Effector memory CD8-positive, alpha-beta T cell (primary cell): ENCODE data around the gene CCDC39.
"Not testable (repeated sequence)": the region's sequence is repeated elsewhere in the genome, so short reads cannot be mapped to it uniquely, and the experiment has no call there.

Experiments used
- ATAC-seq: fragments of 150-1000 bp; cut with Tn5 transposase; replicated peaks from 2 replicates; pipeline ENCODE4 v1.10.0; 2021; ENCODE audit warnings: mild to moderate bottlenecking, moderate library complexity
- DNase-seq, 3 experiments: peaks; one replicate each; pipeline ENCODE4 v3.0.0; 2021
- H3K27ac Mint-ChIP-seq, 2 donors: one replicate each; pipeline ENCODE4 v1.8.0; 2022; ENCODE audit warnings: mild to moderate bottlenecking in 2 of 2, mixed read lengths in 2 of 2, moderate library complexity in 2 of 2
- H3K27me3 Mint-ChIP-seq, 2 donors: one replicate each; pipeline ENCODE4 v1.8.0; 2022; ENCODE audit warnings: mixed read lengths in 2 of 2
- H3K36me3 Mint-ChIP-seq: one replicate; pipeline ENCODE4 v1.8.0; 2022; ENCODE audit warnings: mild to moderate bottlenecking, moderate library complexity, mixed read lengths; ENCODE audit not compliant: insufficient read depth
- H3K4me1 Mint-ChIP-seq, 2 donors: one replicate each; pipeline ENCODE4 v1.8.0; 2022; ENCODE audit warnings: low read depth in 2 of 2, mixed read lengths in 2 of 2
- H3K4me3 Mint-ChIP-seq, 2 donors: one replicate each; pipeline ENCODE4 v1.8.0; 2022; ENCODE audit warnings: mild to moderate bottlenecking in 2 of 2, mixed read lengths in 2 of 2, moderate library complexity in 2 of 2
- H3K9me3 Mint-ChIP-seq, 2 donors: one replicate each; pipeline ENCODE4 v1.8.0; 2022; ENCODE audit warnings: mixed read lengths in 2 of 2

CCDC39 gene

DNA sequence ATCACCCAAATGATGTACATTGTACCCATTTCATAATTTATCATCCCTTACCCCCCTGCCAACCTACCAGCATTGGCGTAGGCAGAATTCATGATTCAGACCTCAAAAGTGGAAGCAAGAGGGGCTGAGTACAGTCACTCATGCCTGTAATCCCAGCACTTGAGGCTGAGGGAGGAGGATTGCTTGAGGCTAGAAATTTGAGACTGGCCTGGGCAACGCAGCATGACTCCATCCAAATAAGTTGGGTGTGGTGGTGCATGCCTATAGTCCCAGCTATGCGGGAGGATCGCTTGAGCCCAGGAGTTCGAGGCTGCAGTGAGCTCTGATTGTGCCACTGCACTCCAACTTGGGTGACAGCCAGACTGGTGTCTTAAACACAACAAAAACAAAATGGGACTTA is 66.9 kb downstream of the CCDC39 start:
- ATAC-seq (no peak), DNase-seq (no peak)
- H3K4me3 Mint-ChIP-seq, result no peak overlapping the region
- H3K36me3 Mint-ChIP-seq, result peaks cover 66% of the 10 kb centered on the region
- no peaks in the 10 kb centered on the region for H3K27me3 Mint-ChIP-seq
- H3K4me1 Mint-ChIP-seq, result peaks cover 0 to 3% of the 10 kb centered on the region in 2 donors
- H3K27ac Mint-ChIP-seq, result no peak overlapping the region
- H3K9me3 Mint-ChIP-seq, result no peaks in the 10 kb centered on the region

DNA sequence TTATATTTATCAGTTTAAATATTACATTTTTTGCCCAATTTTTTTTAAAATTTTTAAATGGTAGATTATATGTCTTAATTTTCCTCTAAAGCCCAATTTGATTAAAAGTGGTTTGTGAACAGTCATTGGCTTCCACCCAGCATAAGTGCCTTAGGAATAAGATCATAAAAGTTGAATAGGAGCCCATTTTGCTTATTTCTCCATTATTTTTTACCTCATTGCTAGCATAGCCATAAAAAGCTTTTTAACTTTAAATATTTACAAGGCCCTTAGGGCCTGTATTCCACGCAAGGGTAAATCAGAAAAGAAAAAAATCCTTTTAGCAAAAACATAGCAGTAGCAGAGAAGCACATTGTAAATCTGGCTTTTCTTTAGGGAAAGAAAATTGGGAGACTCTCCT is 68.3 kb downstream of the CCDC39 start:
- no peak for ATAC-seq
- peaks cover 0 to 5% of the 10 kb centered on the region in 2 donors for H3K4me1 Mint-ChIP-seq
- no peaks in the 10 kb centered on the region for H3K9me3 Mint-ChIP-seq
- no peaks in the 10 kb centered on the region for H3K27me3 Mint-ChIP-seq
- peaks cover 79% of the 10 kb centered on the region for H3K36me3 Mint-ChIP-seq
- no peak overlapping the region for H3K4me3 Mint-ChIP-seq
- no peak for DNase-seq
- H3K27ac Mint-ChIP-seq, result no peak overlapping the region

DNA sequence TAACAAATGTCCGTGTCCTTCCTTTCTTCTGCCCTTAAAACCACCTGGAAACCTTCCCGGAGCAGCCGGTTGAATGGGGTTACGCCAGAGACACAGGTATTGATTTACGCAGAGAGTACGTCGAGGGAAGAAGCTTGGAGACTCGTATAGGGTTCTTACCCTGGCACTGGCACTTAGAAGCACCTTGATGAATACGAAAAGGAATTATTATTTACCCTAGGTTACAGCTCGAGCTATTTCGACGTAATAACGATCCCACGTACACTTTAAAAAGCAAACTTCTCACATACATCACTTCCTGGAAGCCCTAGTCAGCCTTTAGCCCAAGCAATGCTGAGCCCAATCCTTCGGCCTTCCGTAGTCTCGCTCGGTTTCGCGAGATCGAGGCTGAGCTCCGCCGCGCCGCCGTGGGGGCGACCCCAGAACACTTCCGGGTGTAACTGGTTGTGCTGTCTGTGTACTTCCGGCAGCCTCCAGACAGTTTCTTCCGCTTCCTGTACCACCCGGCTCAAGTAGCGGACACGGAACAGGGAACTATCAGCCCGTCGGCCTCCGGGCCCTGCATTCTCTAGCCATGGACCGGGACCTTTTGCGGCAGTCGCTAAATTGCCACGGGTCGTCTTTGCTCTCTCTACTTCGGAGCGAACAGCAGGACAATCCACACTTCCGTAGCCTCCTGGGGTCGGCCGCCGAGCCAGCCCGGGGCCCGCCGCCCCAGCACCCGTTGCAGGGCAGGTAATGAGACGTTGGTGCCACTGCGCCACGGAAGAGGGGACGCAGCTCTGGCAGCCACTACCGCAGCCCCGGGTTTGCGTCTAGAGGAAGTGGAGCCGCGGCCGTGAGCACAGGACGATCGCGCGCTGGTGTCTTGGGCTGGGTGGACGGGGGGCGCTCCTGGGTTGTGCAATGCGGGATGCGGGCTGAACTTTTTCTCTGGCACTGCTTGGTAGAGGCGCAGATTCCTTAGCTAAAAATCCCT is 77.3 kb downstream of the CCDC39 start, which contains the start of gene TTC14:
TSS of gene TTC14 (plus strand) at position 476 of the 979 bp plus-strand sequence. CDS start at position 575, 99 bp downstream.
- Mint-ChIP-seq H3K9me3 (no peaks in the 10 kb centered on the region), H3K36me3 (peaks cover 46% of the 10 kb centered on the region), H3K27ac (peak within 1 kb of the TSS; percentile 97 to 98), H3K4me3 (peak within 1 kb of the TSS; percentile 93 to 95), H3K4me1 (peaks cover 14 to 18% of the 10 kb centered on the region in 2 donors), H3K27me3 (peaks cover 5 to 27% of the 10 kb centered on the region in 2 donors)
- DNase-seq (peak; percentile 90 to 93 (median 91)), ATAC-seq (peak; percentile 91)

DNA sequence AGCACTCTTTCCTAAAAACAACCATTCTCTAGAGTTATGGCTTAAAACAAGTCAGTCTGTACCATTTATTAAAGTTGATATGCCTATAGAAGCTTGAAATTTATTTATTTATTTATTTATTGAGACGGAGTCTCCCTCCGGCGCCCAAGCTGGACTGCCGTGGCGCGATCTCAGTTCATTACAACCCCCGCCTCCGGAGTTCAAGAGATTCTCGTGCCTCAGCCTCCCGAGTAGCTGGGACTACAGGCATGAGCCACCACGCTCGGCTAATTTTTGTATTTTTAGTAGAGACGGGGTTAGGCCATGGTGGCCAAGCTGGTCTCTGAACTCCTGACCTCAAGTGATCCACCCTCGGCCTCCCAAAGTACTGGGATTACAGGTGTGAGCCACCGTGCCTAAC is 78.8 kb downstream of the CCDC39 start:
- DNase-seq (no peak), ATAC-seq (no peak)
- Mint-ChIP-seq H3K27ac (no peak overlapping the region), H3K36me3 (peaks cover 31% of the 10 kb centered on the region), H3K4me3 (no peak overlapping the region), H3K9me3 (no peaks in the 10 kb centered on the region), H3K27me3 (peaks cover 9 to 38% of the 10 kb centered on the region in 2 donors), H3K4me1 (peaks cover 14 to 15% of the 10 kb centered on the region in 2 donors)

DNA sequence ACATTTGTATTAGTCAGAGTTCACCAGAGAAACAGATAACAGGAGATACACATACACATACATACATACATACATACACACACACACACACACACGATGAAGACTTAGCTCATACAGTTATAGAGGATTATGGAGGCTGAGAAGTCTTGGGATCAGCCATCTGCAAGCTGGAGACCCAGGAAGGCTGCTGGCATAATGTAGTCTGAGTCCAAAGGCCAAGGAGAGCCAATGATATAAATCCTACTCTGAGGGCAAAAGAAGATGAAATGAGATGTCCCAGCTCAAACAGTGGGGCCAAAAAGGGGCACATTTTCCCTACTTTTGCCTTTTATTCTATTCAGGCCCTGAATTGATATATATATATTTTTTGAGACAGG is 83.7 kb downstream of the CCDC39 start:
- DNase-seq, result no peak
- no peak for ATAC-seq
- Mint-ChIP-seq H3K27me3 (peaks cover 38 to 71% of the 10 kb centered on the region in 2 donors), H3K4me3 (no peak overlapping the region), H3K36me3 (no peaks in the 10 kb centered on the region), H3K27ac (no peak overlapping the region), H3K4me1 (no peaks in the 10 kb centered on the region), H3K9me3 (no peaks in the 10 kb centered on the region)

DNA sequence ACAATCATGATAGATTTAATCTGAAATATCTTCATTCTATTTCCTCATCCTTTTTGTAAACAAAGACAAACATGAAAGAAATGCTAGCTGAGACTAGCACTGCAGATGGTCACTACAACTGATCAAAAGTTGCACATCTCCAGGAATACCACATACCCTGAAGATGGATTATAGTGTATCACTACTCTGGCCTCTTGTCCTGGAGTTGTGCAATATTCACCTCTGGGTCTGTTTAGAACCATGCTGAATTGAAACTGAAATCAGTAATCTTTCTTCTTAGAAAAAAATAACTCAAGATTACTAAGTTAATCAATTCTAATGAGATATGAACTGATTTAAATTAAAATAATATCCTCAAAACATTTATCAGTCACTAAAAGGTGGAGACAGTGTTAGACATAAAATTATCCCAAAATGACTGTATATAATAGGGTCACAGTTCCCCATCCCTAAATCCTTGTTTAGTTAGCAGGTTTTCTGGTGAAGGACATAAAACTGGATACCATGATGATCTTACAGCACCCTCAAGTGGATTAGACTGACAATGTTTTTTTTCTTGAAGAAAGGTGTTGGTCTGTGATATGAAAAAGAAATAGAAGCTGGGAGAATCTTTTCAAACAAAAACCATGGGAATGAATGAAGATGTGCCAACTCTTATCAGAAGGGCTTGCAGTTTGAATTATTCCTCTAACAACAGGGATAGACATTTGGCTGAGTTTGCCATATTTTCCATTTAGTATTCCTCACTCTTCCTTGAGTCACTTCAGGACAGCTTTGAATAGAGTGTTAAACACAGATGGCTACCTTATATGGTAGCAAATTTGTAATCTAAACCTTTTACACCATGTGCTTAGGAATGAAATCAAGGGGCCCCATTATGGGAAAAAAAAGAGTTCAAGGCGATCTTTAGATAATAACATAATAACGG is 84.4 kb downstream of the CCDC39 start:
- no peak for ATAC-seq
- DNase-seq, result no peak
- H3K4me3 Mint-ChIP-seq, result no peak overlapping the region
- H3K27me3 Mint-ChIP-seq, result peaks cover 40 to 71% of the 10 kb centered on the region in 2 donors
- no peaks in the 10 kb centered on the region for H3K36me3 Mint-ChIP-seq
- H3K4me1 Mint-ChIP-seq, result no peaks in the 10 kb centered on the region
- H3K9me3 Mint-ChIP-seq, result no peaks in the 10 kb centered on the region
- H3K27ac Mint-ChIP-seq, result no peak overlapping the region

DNA sequence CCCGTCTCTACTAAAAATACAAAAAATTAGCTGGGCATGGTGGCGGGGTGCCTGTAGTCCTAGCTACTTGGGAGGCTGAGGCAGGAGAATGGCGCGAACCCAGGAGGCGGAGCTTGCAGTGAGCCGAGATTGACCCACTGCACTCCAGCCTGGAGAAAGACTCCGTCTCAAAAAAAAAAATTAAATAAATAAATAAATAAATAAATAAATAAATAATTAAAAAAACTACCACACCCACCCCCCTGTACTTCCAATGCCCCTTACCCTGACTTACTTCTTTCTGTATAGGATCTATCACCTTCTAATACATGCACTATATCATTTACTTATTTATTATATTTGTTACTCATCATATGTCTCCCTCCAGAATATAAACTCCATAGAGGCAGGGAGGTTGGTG is 85.7 kb downstream of the CCDC39 start:
- not testable (repeated sequence) for H3K4me1 Mint-ChIP-seq, H3K27ac Mint-ChIP-seq, DNase-seq, H3K4me3 Mint-ChIP-seq, H3K36me3 Mint-ChIP-seq, H3K9me3 Mint-ChIP-seq, ATAC-seq
- H3K27me3 Mint-ChIP-seq, result peaks cover 43 to 71% of the 10 kb centered on the region in 2 donors

DNA sequence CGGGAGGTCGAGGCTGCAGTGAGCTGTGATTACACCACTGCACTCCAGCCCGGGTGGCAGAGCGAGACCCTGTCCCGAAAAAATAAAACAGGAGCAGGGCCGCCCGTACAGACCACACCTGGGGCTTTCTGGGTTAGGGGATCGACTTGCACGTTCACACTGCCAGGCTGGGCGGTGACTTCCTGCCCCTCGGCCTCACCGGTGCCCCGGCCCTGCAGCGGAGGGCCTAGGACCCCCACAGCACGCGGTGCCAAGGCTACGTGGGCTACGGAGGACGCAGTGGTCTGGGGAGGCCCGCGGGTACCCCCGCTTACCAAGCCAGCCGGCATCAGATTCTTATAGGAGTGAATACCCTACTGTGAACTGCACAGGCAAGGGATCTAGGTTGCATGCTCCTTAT is 88.9 kb downstream of the CCDC39 start:
- Mint-ChIP-seq H3K4me1 (no peaks in the 10 kb centered on the region), H3K4me3 (no peak overlapping the region), H3K27ac (no peak overlapping the region), H3K27me3 (peaks cover 53 to 72% of the 10 kb centered on the region in 2 donors), H3K9me3 (no peaks in the 10 kb centered on the region), H3K36me3 (no peaks in the 10 kb centered on the region)
- DNase-seq, result no peak
- ATAC-seq, result no peak

DNA sequence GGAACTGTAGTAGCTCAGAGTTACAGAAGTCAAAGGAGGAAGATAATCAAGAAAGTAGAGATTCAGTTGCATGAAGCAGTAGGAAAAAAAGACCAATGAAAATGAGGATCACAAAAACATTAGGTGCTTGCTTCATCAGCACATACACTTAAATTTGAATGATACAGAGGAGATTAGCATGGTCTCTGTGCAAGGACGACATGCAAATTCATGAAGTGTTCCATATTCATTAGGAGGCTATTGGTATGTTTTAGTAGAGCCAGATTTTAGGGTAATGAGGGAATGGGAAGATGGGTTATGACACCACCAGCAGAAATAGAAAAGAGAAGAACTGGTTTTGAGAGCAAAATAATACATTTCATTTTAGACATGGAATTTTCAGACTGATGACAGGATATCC is 98.4 kb downstream of the CCDC39 start:
- no peak for DNase-seq
- Mint-ChIP-seq H3K4me1 (no peaks in the 10 kb centered on the region), H3K9me3 (no peaks in the 10 kb centered on the region), H3K4me3 (no peak overlapping the region), H3K27ac (no peak overlapping the region), H3K27me3 (peaks cover 34 to 36% of the 10 kb centered on the region in 2 donors), H3K36me3 (no peaks in the 10 kb centered on the region)
- ATAC-seq, result no peak

DNA sequence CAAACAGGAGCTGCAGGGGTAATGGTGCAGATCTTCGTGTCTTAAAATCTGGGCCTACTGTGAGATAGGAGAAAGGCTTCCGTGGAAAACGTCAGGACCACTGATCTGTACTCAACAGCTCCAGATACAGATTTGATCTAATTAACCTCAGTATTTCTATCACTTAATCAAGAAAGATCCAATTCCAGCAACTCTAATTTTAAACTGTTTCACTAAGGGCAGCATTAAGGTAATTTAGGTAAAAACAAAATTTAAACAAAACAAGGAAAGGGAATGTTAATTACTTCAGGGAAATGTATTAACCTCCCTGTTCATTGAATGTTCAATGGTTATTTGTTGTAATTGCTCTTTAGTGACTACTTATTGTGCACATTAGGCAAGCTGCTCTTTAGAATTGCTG is 103.7 kb downstream of the CCDC39 start:
- DNase-seq (no peak), ATAC-seq (no peak)
- no peaks in the 10 kb centered on the region for H3K9me3 Mint-ChIP-seq
- no peaks in the 10 kb centered on the region for H3K4me1 Mint-ChIP-seq
- H3K4me3 Mint-ChIP-seq, result no peak overlapping the region
- H3K27me3 Mint-ChIP-seq, result peaks cover 7 to 11% of the 10 kb centered on the region in 2 donors
- no peak overlapping the region for H3K27ac Mint-ChIP-seq
- no peaks in the 10 kb centered on the region for H3K36me3 Mint-ChIP-seq

DNA sequence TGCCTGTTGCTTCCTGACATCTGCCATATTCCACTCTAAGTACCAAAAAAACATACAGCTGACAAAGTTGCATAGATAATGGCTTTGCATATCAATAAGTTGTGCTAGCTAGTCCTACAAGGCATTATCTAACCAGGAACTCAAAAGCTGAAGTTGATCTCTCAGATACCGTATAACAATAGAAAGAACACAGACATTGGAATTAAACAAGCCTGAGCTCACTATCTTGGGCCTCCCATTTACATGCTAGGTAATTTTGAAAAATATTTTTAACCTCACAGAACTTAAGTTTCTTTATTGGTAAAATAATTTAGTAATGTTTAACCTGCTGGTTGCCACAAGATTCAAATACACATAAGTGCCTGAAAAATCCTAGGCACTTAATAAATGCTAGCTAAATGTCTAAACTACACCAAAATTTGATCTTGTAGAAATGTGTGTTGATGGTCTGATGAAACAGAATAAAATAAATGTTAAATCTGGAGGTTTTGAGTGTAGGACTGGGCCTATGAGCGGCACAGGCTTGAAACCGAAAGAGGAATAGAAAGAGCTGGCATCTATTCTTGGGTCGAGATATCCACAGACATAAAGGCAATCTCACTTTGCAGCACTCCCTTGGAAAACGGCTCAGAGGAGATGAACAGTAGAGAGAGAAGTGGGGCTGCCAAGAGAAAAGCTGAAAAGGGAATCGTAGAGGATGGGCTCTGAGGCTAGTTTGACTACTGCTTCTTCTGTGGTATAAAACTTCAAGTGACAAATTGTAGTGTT is 107.3 kb downstream of the CCDC39 start:
- ATAC-seq (no peak), DNase-seq (no peak)
- no peak overlapping the region for H3K4me3 Mint-ChIP-seq
- H3K4me1 Mint-ChIP-seq, result no peaks in the 10 kb centered on the region
- H3K27me3 Mint-ChIP-seq, result peaks cover 26 to 27% of the 10 kb centered on the region in 2 donors
- H3K27ac Mint-ChIP-seq, result no peak overlapping the region
- H3K9me3 Mint-ChIP-seq, result no peaks in the 10 kb centered on the region
- no peaks in the 10 kb centered on the region for H3K36me3 Mint-ChIP-seq

DNA sequence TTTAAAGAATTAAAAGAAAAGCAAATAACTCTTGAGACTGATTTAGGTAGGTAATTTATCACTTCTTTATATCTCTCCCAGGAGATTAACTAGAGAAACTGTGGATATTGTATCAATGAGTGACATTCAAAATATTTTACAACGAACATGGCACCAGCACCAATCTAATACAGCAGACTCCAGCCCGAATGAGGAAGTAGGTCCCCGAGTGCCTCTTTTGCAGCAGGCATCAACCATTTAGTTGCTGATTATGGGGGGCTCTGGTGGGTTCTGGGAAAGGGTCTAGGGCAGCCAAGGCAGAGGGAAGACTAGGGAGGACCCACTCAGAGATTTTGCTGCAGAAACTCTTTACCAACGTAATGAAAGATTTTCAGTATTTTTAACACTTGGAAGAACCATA is 109.1 kb downstream of the CCDC39 start:
- Mint-ChIP-seq H3K9me3 (no peaks in the 10 kb centered on the region), H3K4me1 (no peaks in the 10 kb centered on the region)
- no peak for ATAC-seq

DNA sequence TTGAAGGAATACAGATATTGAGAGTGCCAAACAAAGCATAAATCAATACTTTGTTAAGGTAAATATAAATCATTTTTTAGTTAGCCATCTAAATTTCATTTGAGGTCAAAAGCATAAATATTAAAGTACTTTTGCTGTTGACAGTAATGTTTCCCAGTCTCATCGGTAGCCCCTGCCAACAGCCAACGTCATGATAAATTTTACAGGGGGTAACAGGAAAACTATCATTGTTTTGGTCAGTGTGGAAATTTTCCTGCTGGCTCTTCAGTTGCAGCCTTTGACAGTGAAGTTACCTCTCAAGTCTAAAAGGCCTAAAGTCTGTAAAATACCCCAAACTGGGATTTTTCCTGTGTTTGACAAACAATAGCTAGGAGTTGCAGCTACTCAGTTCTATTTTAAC is 114.6 kb downstream of the CCDC39 start:
- peaks cover 19 to 42% of the 10 kb centered on the region in 2 donors for H3K27me3 Mint-ChIP-seq
- no peaks in the 10 kb centered on the region for H3K4me1 Mint-ChIP-seq
- no peak for ATAC-seq
- no peak overlapping the region for H3K4me3 Mint-ChIP-seq
- no peak for DNase-seq
- peaks cover under 1 to 3% of the 10 kb centered on the region in 2 donors for H3K9me3 Mint-ChIP-seq
- no peak overlapping the region for H3K27ac Mint-ChIP-seq
- no peaks in the 10 kb centered on the region for H3K36me3 Mint-ChIP-seq

More for the DNA sequence above, 109.1 kb downstream of the CCDC39 start:
- H3K27ac Mint-ChIP-seq, result no peak overlapping the region
- no peak for DNase-seq
- H3K4me3 Mint-ChIP-seq, result no peak overlapping the region
- no peaks in the 10 kb centered on the region for H3K36me3 Mint-ChIP-seq
- peaks cover 17 to 29% of the 10 kb centered on the region in 2 donors for H3K27me3 Mint-ChIP-seq
